IMR-90 (cell line): ENCODE results near the gene CYP1A2. TPM values are rescaled to one million over a fixed set of nuclear protein-coding genes. Genes with fewer than 3 reads are reported as not detected.

ENCODE experiments used
- ATAC-seq: fragments of 200-7000 bp; cut with Tn5 transposase; 2 replicates; pipeline ENCODE4 v1.9.1; 2020; ENCODE audit warnings: low read depth, mild to moderate bottlenecking, moderate library complexity
- BruUV-seq: library from RNA; stranded (reverse); fragments of 400-500 nt; replicated peaks from 2 replicates; lab custom pipeline; 2021; lab: Mats Ljungman, UMichigan
- CTCF ChIA-PET: fragments of 300-600 bp; formaldehyde crosslinking; extraction: SDS; loops from one replicate; lab custom pipeline; 2021; ENCODE audit warnings: antibody characterized with exemption; lab: Yijun Ruan, JAX
- POLR2A ChIA-PET: fragments of 300-600 bp; sonication (Branson Sonifier 250); formaldehyde crosslinking; loops from one replicate; lab custom pipeline; 2022; ENCODE audit warnings: antibody characterized with exemption; ENCODE audit not compliant: unreplicated experiment; lab: Charles Lee
- DNase-seq: peaks from one replicate; pipeline ENCODE4 v3.0.0; 2013
- H2AFZ ChIP-seq: replicated peaks from 2 replicates; pipeline ENCODE3; 2013; ENCODE audit warnings: low read length, mild to moderate bottlenecking; ENCODE audit not compliant: poor library complexity
- H2AK5ac ChIP-seq: 2 replicates; pipeline ENCODE4 v1.6.1; 2013; ENCODE audit warnings: low read depth, low read length, inconsistent platforms
- H2AK9ac ChIP-seq: replicated peaks from 2 replicates; pipeline ENCODE3; 2013; ENCODE audit warnings: mild to moderate bottlenecking, low read depth, low read length, moderate library complexity; ENCODE audit not compliant: poor library complexity
- H2BK120ac ChIP-seq: 2 replicates; pipeline ENCODE4 v1.6.1; 2013; ENCODE audit warnings: low read depth, low read length, inconsistent platforms
- H2BK15ac ChIP-seq: 3 replicates; pipeline ENCODE4 v1.6.1; 2013; ENCODE audit warnings: low read depth, low read length, inconsistent platforms
- H2BK20ac ChIP-seq: 2 replicates; pipeline ENCODE4 v1.6.1; 2013; ENCODE audit warnings: low read depth, mild to moderate bottlenecking, inconsistent platforms, low read length, moderate library complexity
- H2BK5ac ChIP-seq: 2 replicates; pipeline ENCODE4 v1.6.1; 2013; ENCODE audit warnings: mild to moderate bottlenecking, low read depth, low read length, inconsistent platforms; ENCODE audit not compliant: poor library complexity, severe bottlenecking
- H3K14ac ChIP-seq: replicated peaks from 2 replicates; pipeline ENCODE4 v1.6.1; 2013; ENCODE audit warnings: low read depth, low read length, inconsistent platforms
- H3K18ac ChIP-seq: 2 replicates; pipeline ENCODE4 v1.6.1; 2013; ENCODE audit warnings: low read depth, low read length, control low read depth
- H3K23ac ChIP-seq: 2 replicates; pipeline ENCODE4 v1.6.1; 2013; ENCODE audit warnings: low read depth, low read length, inconsistent platforms
- H3K27ac ChIP-seq: 2 replicates; pipeline ENCODE4 v1.5.1; 2013; ENCODE audit warnings: mild to moderate bottlenecking, control low read depth, low read length; ENCODE audit not compliant: insufficient read depth
- H3K27me3 ChIP-seq: 2 replicates; pipeline ENCODE4 v1.6.1; 2013; ENCODE audit warnings: low read length; ENCODE audit not compliant: control insufficient read depth, insufficient read depth
- H3K36me3 ChIP-seq: 2 replicates; pipeline ENCODE4 v1.6.1; 2013; ENCODE audit warnings: low read length, mixed read lengths; ENCODE audit not compliant: control insufficient read depth, insufficient read depth
- H3K4ac ChIP-seq: 2 replicates; pipeline ENCODE4 v1.6.1; 2013; ENCODE audit warnings: low read depth, low read length, inconsistent platforms
- H3K4me1 ChIP-seq: 2 replicates; pipeline ENCODE4 v1.6.1; 2013; ENCODE audit warnings: low read length, mixed read lengths; ENCODE audit not compliant: control insufficient read depth, insufficient read depth
- H3K4me2 ChIP-seq: 2 replicates; pipeline ENCODE4 v1.6.1; 2013; ENCODE audit warnings: low read depth, mild to moderate bottlenecking, control low read depth, low read length, moderate library complexity
- H3K4me3 ChIP-seq: 2 replicates; pipeline ENCODE4 v1.5.1; 2013; ENCODE audit warnings: low read depth, mild to moderate bottlenecking, control low read depth, low read length, moderate library complexity; ENCODE audit not compliant: insufficient read depth
- H3K56ac ChIP-seq: 2 replicates; pipeline ENCODE4 v1.6.1; 2013; ENCODE audit warnings: low read length, inconsistent platforms; ENCODE audit not compliant: insufficient read depth; ENCODE audit errors: extremely low read depth
- H3K79me1 ChIP-seq, 2 experiments: 2 replicates each; pipeline ENCODE4 v1.6.1; 2013; ENCODE audit warnings: low read length in 2 of 2, inconsistent platforms in 1 of 2, low read depth in 1 of 2
- H3K9ac ChIP-seq: 2 replicates; pipeline ENCODE4 v1.6.1; 2013; ENCODE audit warnings: low read depth, low read length, control low read depth
- H3K9me1 ChIP-seq: 2 replicates; pipeline ENCODE4 v1.6.1; 2013; ENCODE audit warnings: low read length, inconsistent platforms; ENCODE audit not compliant: insufficient read depth
- H3K9me3 ChIP-seq: 2 replicates; pipeline ENCODE4 v1.6.1; 2013; ENCODE audit warnings: low read length; ENCODE audit not compliant: control insufficient read depth, insufficient read depth
- H4K20me1 ChIP-seq: 2 replicates; pipeline ENCODE4 v1.6.1; 2013; ENCODE audit warnings: low read length, inconsistent platforms; ENCODE audit not compliant: insufficient read depth
- H4K5ac ChIP-seq: 2 replicates; pipeline ENCODE4 v1.6.1; 2013; ENCODE audit warnings: mild to moderate bottlenecking, low read depth, low read length, control low read depth
- H4K8ac ChIP-seq, 2 experiments: 2 replicates each; pipeline ENCODE4 v1.6.1; 2013; ENCODE audit warnings: low read depth in 2 of 2, low read length in 2 of 2, control low read depth in 1 of 2, inconsistent platforms in 1 of 2
- H4K91ac ChIP-seq: 2 replicates; pipeline ENCODE4 v1.6.1; 2013; ENCODE audit warnings: low read depth, low read length, inconsistent platforms; ENCODE audit not compliant: insufficient read depth
- BHLHE40 ChIP-seq: fragments of 150-350 bp; IDR thresholded peaks from 2 replicates; pipeline ENCODE4 v1.6.1; 2016; ENCODE audit warnings: mild to moderate bottlenecking, low read depth, low read length
- CEBPB ChIP-seq: IDR thresholded peaks from 2 replicates; pipeline ENCODE4 v1.6.1; 2012; ENCODE audit warnings: low read depth, low read length, improper control_type of control experiment
- CHD1 ChIP-seq: IDR thresholded peaks from 2 replicates; pipeline ENCODE4 v1.6.1; 2012; ENCODE audit warnings: low read depth, low read length, improper control_type of control experiment
- ELK1 ChIP-seq: fragments of 150-350 bp; IDR thresholded peaks from 2 replicates; pipeline ENCODE4 v1.6.1; 2016; ENCODE audit warnings: low read depth, mild to moderate bottlenecking, low read length, moderate library complexity, borderline replicate concordance
- FOS ChIP-seq: fragments of 150-350 bp; IDR thresholded peaks from 2 replicates; pipeline ENCODE4 v1.6.1; 2016; ENCODE audit warnings: low read depth, low read length
- MAFK ChIP-seq: IDR thresholded peaks from 2 replicates; pipeline ENCODE4 v1.6.1; 2012; ENCODE audit warnings: low read depth, low read length, improper control_type of control experiment
- MAZ ChIP-seq: IDR thresholded peaks from 2 replicates; pipeline ENCODE4 v1.6.1; 2012; ENCODE audit warnings: low read depth, mild to moderate bottlenecking, low read length, improper control_type of control experiment, moderate library complexity, borderline replicate concordance
- MXI1 ChIP-seq: IDR thresholded peaks from 2 replicates; pipeline ENCODE4 v1.6.1; 2012; ENCODE audit warnings: low read depth, mild to moderate bottlenecking, low read length, moderate library complexity, borderline replicate concordance
- NFE2L2 ChIP-seq: fragments of 150-350 bp; IDR thresholded peaks from 2 replicates; pipeline ENCODE4 v1.6.1; 2016; ENCODE audit warnings: low read depth, mild to moderate bottlenecking, low read length
- POLR2A ChIP-seq: IDR thresholded peaks from 2 replicates; pipeline ENCODE4 v1.6.1; 2012; ENCODE audit warnings: mild to moderate bottlenecking, low read depth, low read length
- RAD21 ChIP-seq: IDR thresholded peaks from 2 replicates; pipeline ENCODE4 v1.6.1; 2012; ENCODE audit warnings: low read length, improper control_type of control experiment
- RCOR1 ChIP-seq: IDR thresholded peaks from 2 replicates; pipeline ENCODE4 v1.6.1; 2012; ENCODE audit warnings: mild to moderate bottlenecking, low read length, improper control_type of control experiment; ENCODE audit not compliant: insufficient replicate concordance
- RFX5 ChIP-seq: IDR thresholded peaks from 2 replicates; pipeline ENCODE4 v1.8.0; 2012; ENCODE audit warnings: low read depth, mild to moderate bottlenecking, low read length, moderate library complexity
- SMC3 ChIP-seq: fragments of 150-350 bp; IDR thresholded peaks from 2 replicates; pipeline ENCODE4 v1.6.1; 2016; ENCODE audit warnings: low read depth, mild to moderate bottlenecking, antibody characterized with exemption, low read length, moderate library complexity
- WGBS, 2 experiments: methylation state at CpG; one replicate each; pipeline versions ENCODE4 v1.1.5 to v1.1.7; 2013; ENCODE audit warnings: missing lambda C conversion rate in 2 of 2; ENCODE audit not compliant: insufficient read length in 1 of 2; ENCODE audit errors: extremely low coverage in 2 of 2; 5-methylcytosine and 5-hydroxymethylcytosine counted together
- dilution Hi-C: fragments of 300-500 bp; cut with HindIII; formaldehyde crosslinking; loops from one replicate; pipeline ENCODE4 v1.14.3; 2018; ENCODE audit warnings: low sequenced_read_pairs; ENCODE audit not compliant: unreplicated experiment
- in situ Hi-C: fragments of 300-500 bp; cut with MboI; formaldehyde crosslinking; loops from 3 replicates; pipeline ENCODE4 v1.14.3; 2019; ENCODE audit warnings: low sequenced_read_pairs, inconsistent platforms, mixed read lengths
- intact Hi-C: fragments of 100-400 bp; cut with micrococcal nuclease; formaldehyde crosslinking; loops from 2 replicates; pipeline ENCODE4 v1.10.0; 2022
- polyA plus RNA-seq, 3 experiments: library from polyadenylated mRNA; depleted of rRNA; stranded (reverse); fragments of >200 nt; gene quantifications; 2 replicates each; pipeline ENCODE4 v1.2.3, GENCODE V29; 2012; ENCODE audit warnings: low replicate concordance in 1 of 3
- total RNA-seq: library from RNA; depleted of rRNA; stranded (reverse); fragments of >200 nt; gene quantifications from 2 replicates; pipeline ENCODE4 v1.2.3, GENCODE V29; 2012
- TF ChIP-seq, protein P1 (sequence below): conservative IDR thresholded peaks from 2 replicates; pipeline ENCODE4 v1.5.1; 2012; ENCODE audit warnings: mild to moderate bottlenecking, low read depth, low read length, improper control_type of control experiment
- TF ChIP-seq, protein P2 (sequence below): fragments of 150-350 bp; IDR thresholded peaks from 2 replicates; pipeline ENCODE4 v1.6.1; 2017; ENCODE audit warnings: mild to moderate bottlenecking, antibody characterized with exemption, low read length, low read depth

Gene CYP1A2
- total and polyA plus RNA-seq, 2 of the 4 experiments (the other 2 are of a cell fraction) = not detected

DNA sequence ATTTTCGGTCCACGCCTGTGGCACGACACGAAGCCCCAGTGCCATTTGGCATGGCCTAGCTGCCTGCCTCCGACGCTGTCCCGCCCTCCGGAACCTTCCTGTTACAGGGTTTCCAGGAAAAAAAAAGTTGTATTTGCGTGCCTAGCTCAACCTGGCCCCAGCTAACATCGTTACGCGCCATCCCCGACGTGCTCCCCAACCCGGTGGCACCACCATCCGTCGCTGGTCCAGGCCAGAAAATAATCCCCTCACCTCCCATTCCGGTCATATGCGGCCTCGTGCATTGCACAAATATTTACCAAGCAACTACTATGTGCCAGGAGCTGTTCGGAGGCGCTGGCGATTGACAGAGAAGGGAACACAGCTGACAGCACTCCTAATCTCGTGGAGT lies 21.9 kb upstream of the CYP1A2 start:
- WGBS, 2 experiments = 48% methylated on average over 14 of the region's 24 CpGs; no CpG with 5 or more reads in 1 of the 2 experiments
- ChIA-PET CTCF (no interaction called here), POLR2A (no interaction called here)
- Histone ChIP-seq H3K9me1 (peaks cover 5% of the 10 kb centered on the region), H4K91ac (no peak overlapping the region; the same call in 1 of the 2 replicates), H3K4me3 (peak overlapping the region; percentile 45; the same call in 1 of the 2 replicates), H3K9ac (no peak overlapping the region), H2AK5ac (no peak overlapping the region), H3K4me1 (no peaks in the 10 kb centered on the region), H4K20me1 (no peaks in the 10 kb centered on the region; the same call in 1 of the 2 replicates), H3K14ac (peak overlapping the region; percentile 22; the same call in 1 of the 2 replicates), H3K27ac (no peak overlapping the region), H3K4me2 (peak overlapping the region; percentile 80), H2BK5ac (no peak overlapping the region), H2BK120ac (0 out of 2 replicates have a peak overlapping the region, but pooled peaks have one; percentile 2), H3K23ac (peak overlapping the region; percentile 59; the same call in 1 of the 2 replicates), H3K9me3 (no peaks in the 10 kb centered on the region), H2BK15ac (no peak overlapping the region), H3K18ac (no peak overlapping the region), H2AK9ac (peak overlapping the region; percentile 76), H4K8ac (peak overlapping the region in 1 of 2 experiments; percentile 58; a peak in 1 of 4 replicates), H3K56ac (no peak overlapping the region), H4K5ac (no peak overlapping the region), H3K27me3 (peaks cover 71% of the 10 kb centered on the region), H3K79me1 (no peaks in the 10 kb centered on the region), H2AFZ (peak overlapping the region; percentile 87), H3K4ac (peak overlapping the region; percentile 56), H2BK20ac (no peak overlapping the region), H3K36me3 (no peaks in the 10 kb centered on the region)
- in situ Hi-C loops (no loop called here), dilution Hi-C loops (no loop called here), intact Hi-C loops (no loop called here)
- TF ChIP-seq, protein P1, sequence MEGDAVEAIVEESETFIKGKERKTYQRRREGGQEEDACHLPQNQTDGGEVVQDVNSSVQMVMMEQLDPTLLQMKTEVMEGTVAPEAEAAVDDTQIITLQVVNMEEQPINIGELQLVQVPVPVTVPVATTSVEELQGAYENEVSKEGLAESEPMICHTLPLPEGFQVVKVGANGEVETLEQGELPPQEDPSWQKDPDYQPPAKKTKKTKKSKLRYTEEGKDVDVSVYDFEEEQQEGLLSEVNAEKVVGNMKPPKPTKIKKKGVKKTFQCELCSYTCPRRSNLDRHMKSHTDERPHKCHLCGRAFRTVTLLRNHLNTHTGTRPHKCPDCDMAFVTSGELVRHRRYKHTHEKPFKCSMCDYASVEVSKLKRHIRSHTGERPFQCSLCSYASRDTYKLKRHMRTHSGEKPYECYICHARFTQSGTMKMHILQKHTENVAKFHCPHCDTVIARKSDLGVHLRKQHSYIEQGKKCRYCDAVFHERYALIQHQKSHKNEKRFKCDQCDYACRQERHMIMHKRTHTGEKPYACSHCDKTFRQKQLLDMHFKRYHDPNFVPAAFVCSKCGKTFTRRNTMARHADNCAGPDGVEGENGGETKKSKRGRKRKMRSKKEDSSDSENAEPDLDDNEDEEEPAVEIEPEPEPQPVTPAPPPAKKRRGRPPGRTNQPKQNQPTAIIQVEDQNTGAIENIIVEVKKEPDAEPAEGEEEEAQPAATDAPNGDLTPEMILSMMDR = no peak
- TF ChIP-seq BHLHE40 (no peak), CHD1 (no peak), RCOR1 (no peak), MAZ (no peak), RFX5 (no peak), RAD21 (no peak), POLR2A (no peak), SMC3 (no peak), MXI1 (no peak), FOS (no peak), NFE2L2 (no peak), MAFK (no peak), ELK1 (no peak), CEBPB (no peak)
- TF ChIP-seq, protein P2, sequence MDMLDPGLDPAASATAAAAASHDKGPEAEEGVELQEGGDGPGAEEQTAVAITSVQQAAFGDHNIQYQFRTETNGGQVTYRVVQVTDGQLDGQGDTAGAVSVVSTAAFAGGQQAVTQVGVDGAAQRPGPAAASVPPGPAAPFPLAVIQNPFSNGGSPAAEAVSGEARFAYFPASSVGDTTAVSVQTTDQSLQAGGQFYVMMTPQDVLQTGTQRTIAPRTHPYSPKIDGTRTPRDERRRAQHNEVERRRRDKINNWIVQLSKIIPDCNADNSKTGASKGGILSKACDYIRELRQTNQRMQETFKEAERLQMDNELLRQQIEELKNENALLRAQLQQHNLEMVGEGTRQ = no peak
- no peak for DNase-seq
- ATAC-seq = no peak
- BruUV-seq = no TSS peak
